H1 (cell line): ENCODE data around the gene FGF14. TPM values are rescaled to one million over a fixed set of nuclear protein-coding genes. Genes with fewer than 3 reads are reported as not detected.

ENCODE experiments used
- CTCF ChIP-seq, 3 experiments: IDR thresholded peaks; 1 replicate in 2 of 3; 2 replicates in 1 of 3; pipeline versions ENCODE4 v1.5.1 to v1.6.1; 2011; ENCODE audit warnings: low read length in 3 of 3, mild to moderate bottlenecking in 3 of 3, inconsistent platforms in 2 of 3, low read depth in 1 of 3, moderate library complexity in 1 of 3; ENCODE audit not compliant: insufficient read depth in 1 of 3; ENCODE audit errors: control extremely low read depth in 1 of 3
- POLR2A ChIP-seq, 2 experiments: IDR thresholded peaks; 1 replicate in 1 of 2; 2 replicates in 1 of 2; pipeline ENCODE4 v1.6.1; 2011; ENCODE audit warnings: low read depth in 2 of 2, low read length in 2 of 2, mild to moderate bottlenecking in 2 of 2; ENCODE audit errors: control extremely low read depth in 1 of 2
- SIN3A ChIP-seq, 2 experiments: IDR thresholded peaks in 1 of 2; conservative IDR thresholded peaks in 1 of 2; 2 replicates each; pipeline ENCODE4 v1.6.1; 2011 to 2012; ENCODE audit warnings: low read length in 2 of 2, improper control_type of control experiment in 1 of 2, low read depth in 1 of 2, mild to moderate bottlenecking in 1 of 2
- SIX5 ChIP-seq: IDR thresholded peaks from 2 replicates; pipeline ENCODE4 v1.6.1; 2011; ENCODE audit warnings: mild to moderate bottlenecking, low read depth, low read length
- ZNF274 ChIP-seq: IDR thresholded peaks from 2 replicates; pipeline ENCODE4 v1.7.0; 2012; ENCODE audit warnings: low read length, borderline replicate concordance; ENCODE audit errors: extremely low read depth
- polyA plus RNA-seq, 7 experiments: library from polyadenylated mRNA; depleted of rRNA in 3 of 7; stranded (reverse) in 5 of 7; unstranded in 2 of 7; fragments of >200 nt in 5 of 7; fragments of 200-250 nt in 2 of 7; gene quantifications; 1 replicate in 5 of 7; 2 replicates in 1 of 7; 4 replicates in 1 of 7; pipeline versions ENCODE4 v1.2.1 to v1.2.3, GENCODE V29; 2011 to 2013; ENCODE audit warnings: missing spikeins in 2 of 7, mixed read lengths in 2 of 7
- total RNA-seq: library from RNA; stranded (reverse); fragmentation: NEBNext Ultra II Directional; extraction: Animal tissue kit (Norgen Biotek cat#: 25700); gene quantifications from 2 replicates; pipeline ENCODE4 v1.2.1, GENCODE V29; 2021
- TF ChIP-seq, protein P1 (sequence below): fragments of 300-600 bp; sonication (generic); IDR thresholded peaks from 2 replicates; pipeline ENCODE4 v1.7.1; 2012; ENCODE audit warnings: low read length, moderate library complexity, mild to moderate bottlenecking, inconsistent platforms; ENCODE audit not compliant: insufficient replicate concordance

Gene FGF14
- total and polyA plus RNA-seq, 2 of the 8 experiments (the other 6 are each of a cell fraction or from before 2014, with no cell fraction given), result 0.05 to 0.58 TPM

DNA sequence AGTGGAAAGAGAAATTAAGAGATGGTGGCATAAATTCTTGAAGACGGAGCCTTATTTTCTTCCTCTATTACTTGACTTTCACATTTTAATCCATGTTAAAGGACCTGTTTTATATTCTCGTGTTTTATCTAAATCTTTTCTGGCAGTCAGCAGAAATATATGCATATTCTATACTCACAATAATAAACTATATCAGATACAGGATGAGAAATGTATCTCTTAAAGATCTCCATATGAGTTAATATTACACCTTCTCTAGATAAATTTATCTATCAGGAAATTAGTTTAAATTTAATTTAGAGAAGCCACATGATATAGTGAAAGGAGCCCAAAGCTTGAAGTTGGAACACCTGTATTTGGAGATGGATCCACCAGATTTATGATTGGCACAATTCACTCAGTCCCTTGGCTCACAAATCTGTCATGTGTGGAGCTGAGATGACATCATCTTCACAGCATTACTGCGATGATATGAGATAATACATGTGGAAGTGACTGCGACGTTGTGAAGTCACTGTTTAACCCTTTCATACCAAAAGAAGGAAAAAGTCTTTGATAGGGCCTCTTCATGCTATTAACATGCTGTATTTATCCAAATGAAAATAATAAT lies 216.4 kb downstream of the FGF14 start (continued):
- TF ChIP-seq, protein P1, sequence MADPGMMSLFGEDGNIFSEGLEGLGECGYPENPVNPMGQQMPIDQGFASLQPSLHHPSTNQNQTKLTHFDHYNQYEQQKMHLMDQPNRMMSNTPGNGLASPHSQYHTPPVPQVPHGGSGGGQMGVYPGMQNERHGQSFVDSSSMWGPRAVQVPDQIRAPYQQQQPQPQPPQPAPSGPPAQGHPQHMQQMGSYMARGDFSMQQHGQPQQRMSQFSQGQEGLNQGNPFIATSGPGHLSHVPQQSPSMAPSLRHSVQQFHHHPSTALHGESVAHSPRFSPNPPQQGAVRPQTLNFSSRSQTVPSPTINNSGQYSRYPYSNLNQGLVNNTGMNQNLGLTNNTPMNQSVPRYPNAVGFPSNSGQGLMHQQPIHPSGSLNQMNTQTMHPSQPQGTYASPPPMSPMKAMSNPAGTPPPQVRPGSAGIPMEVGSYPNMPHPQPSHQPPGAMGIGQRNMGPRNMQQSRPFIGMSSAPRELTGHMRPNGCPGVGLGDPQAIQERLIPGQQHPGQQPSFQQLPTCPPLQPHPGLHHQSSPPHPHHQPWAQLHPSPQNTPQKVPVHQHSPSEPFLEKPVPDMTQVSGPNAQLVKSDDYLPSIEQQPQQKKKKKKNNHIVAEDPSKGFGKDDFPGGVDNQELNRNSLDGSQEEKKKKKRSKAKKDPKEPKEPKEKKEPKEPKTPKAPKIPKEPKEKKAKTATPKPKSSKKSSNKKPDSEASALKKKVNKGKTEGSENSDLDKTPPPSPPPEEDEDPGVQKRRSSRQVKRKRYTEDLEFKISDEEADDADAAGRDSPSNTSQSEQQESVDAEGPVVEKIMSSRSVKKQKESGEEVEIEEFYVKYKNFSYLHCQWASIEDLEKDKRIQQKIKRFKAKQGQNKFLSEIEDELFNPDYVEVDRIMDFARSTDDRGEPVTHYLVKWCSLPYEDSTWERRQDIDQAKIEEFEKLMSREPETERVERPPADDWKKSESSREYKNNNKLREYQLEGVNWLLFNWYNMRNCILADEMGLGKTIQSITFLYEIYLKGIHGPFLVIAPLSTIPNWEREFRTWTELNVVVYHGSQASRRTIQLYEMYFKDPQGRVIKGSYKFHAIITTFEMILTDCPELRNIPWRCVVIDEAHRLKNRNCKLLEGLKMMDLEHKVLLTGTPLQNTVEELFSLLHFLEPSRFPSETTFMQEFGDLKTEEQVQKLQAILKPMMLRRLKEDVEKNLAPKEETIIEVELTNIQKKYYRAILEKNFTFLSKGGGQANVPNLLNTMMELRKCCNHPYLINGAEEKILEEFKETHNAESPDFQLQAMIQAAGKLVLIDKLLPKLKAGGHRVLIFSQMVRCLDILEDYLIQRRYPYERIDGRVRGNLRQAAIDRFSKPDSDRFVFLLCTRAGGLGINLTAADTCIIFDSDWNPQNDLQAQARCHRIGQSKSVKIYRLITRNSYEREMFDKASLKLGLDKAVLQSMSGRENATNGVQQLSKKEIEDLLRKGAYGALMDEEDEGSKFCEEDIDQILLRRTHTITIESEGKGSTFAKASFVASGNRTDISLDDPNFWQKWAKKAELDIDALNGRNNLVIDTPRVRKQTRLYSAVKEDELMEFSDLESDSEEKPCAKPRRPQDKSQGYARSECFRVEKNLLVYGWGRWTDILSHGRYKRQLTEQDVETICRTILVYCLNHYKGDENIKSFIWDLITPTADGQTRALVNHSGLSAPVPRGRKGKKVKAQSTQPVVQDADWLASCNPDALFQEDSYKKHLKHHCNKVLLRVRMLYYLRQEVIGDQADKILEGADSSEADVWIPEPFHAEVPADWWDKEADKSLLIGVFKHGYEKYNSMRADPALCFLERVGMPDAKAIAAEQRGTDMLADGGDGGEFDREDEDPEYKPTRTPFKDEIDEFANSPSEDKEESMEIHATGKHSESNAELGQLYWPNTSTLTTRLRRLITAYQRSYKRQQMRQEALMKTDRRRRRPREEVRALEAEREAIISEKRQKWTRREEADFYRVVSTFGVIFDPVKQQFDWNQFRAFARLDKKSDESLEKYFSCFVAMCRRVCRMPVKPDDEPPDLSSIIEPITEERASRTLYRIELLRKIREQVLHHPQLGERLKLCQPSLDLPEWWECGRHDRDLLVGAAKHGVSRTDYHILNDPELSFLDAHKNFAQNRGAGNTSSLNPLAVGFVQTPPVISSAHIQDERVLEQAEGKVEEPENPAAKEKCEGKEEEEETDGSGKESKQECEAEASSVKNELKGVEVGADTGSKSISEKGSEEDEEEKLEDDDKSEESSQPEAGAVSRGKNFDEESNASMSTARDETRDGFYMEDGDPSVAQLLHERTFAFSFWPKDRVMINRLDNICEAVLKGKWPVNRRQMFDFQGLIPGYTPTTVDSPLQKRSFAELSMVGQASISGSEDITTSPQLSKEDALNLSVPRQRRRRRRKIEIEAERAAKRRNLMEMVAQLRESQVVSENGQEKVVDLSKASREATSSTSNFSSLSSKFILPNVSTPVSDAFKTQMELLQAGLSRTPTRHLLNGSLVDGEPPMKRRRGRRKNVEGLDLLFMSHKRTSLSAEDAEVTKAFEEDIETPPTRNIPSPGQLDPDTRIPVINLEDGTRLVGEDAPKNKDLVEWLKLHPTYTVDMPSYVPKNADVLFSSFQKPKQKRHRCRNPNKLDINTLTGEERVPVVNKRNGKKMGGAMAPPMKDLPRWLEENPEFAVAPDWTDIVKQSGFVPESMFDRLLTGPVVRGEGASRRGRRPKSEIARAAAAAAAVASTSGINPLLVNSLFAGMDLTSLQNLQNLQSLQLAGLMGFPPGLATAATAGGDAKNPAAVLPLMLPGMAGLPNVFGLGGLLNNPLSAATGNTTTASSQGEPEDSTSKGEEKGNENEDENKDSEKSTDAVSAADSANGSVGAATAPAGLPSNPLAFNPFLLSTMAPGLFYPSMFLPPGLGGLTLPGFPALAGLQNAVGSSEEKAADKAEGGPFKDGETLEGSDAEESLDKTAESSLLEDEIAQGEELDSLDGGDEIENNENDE, result no peak
- no peak for TF ChIP-seq POLR2A (IDR thresholded peaks at IDR 0.05; ENCODE audit: control extremely low read depth in 1 of 2, low read depth in 2 of 2, low read length in 2 of 2)
- no peak for TF ChIP-seq ZNF274
- TF ChIP-seq CTCF (IDR thresholded peaks at IDR 0.05; ENCODE audit: control extremely low read depth in 1 of 3, insufficient read depth in 1 of 3, low read depth in 1 of 3, low read length in 3 of 3), result no peak
- no peak for TF ChIP-seq SIN3A (conservative IDR thresholded peaks at IDR 0.05 in 1 of 2, IDR thresholded peaks at IDR 0.05 in 1 of 2; ENCODE audit: low read depth in 1 of 2, low read length in 2 of 2)
- TF ChIP-seq SIX5, result no peak
